Suprapubic skin (tissue), 4 donors: ENCODE measurements around the gene MS4A15.

ENCODE experiments used
- CTCF ChIP-seq, 2 donors: fragments of 200-600 bp in 1 of 2; fragments of 450-650 bp in 1 of 2; sonication (generic) in 1 of 2; IDR thresholded peaks; one replicate each; pipeline ENCODE4 v1.5.1; 2016 to 2019; ENCODE audit warnings: antibody characterized with exemption in 2 of 2, mild to moderate bottlenecking in 1 of 2, moderate library complexity in 1 of 2
- POLR2A ChIP-seq, 2 donors: fragments of 450-650 bp; IDR thresholded peaks; one replicate each; pipeline ENCODE4 v1.6.1; 2017; ENCODE audit warnings: antibody characterized with exemption in 2 of 2, mild to moderate bottlenecking in 2 of 2, moderate library complexity in 2 of 2
- POLR2AphosphoS5 ChIP-seq, 3 donors: sonication (generic); formaldehyde crosslinking; IDR thresholded peaks; one replicate each; pipeline ENCODE4 v1.6.1; 2017; ENCODE audit warnings: antibody characterized with exemption in 3 of 3

GRCh38 chr11:60777106-60777505 lies 20.4 kb downstream of the MS4A15 start:
- TF ChIP-seq CTCF (IDR thresholded peaks at IDR 0.05) (no peak), POLR2AphosphoS5 (IDR thresholded peaks at IDR 0.05) (no peak), POLR2A (IDR thresholded peaks at IDR 0.05) (no peak)
